AG09319 (cell line): ENCODE measurements around the gene KCNK4.

Experiments
- DNase-seq: peaks from one replicate; pipeline ENCODE4 v3.0.0-alpha.2; 2010; ENCODE audit warnings: low read depth; ENCODE audit errors: extremely low read depth
- TF ChIP-seq, protein P1 (sequence below): IDR thresholded peaks from 2 replicates; pipeline ENCODE4 v1.5.1; 2011; ENCODE audit warnings: low read depth, mild to moderate bottlenecking, inconsistent platforms, low read length, moderate library complexity

KCNK4 gene

DNA sequence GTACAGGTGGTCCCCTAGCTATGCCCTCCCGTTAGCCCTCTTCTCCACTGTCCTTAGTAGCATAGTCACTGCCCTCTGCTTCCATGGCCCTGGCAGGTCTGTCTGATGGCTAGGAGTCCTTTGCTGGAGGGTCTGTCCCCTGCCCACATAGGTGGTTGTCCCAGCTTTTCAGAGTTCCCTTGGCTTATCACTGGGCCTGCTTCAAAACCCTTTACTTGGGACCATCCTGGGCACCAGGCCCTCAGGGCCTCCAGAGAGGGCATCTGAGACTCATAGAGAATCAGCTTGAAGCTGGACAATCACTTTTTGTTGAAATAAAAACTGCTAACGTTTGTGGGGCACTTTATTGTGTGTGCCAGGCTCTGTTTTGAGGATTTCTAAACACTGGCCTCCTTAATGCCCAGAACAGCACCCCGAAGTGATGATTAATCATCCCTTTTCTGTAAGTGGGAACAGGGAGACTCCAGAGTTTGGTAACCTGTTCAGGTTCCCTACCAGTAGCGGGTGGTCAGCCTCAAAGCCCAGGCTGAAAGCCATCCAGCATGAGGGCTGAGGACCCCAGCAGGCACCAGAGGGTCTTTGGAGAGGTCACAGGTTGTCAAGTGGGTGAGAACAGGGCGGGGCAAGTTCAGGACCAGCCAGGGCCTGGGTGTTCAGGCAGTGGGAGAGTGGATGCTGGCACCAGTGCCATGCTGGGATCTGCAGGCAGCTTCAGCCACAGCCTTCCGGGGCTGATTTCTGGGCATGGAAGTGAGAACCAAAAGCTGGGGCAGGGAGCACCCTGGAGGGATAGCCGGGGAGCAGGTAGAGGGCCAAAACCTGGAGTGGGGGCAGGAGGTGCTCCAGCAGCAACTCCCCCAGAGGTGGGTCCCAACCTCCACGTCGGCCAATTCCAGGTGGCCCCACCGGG is 495 bp upstream of the KCNK4 start:
- TF ChIP-seq, protein P1, sequence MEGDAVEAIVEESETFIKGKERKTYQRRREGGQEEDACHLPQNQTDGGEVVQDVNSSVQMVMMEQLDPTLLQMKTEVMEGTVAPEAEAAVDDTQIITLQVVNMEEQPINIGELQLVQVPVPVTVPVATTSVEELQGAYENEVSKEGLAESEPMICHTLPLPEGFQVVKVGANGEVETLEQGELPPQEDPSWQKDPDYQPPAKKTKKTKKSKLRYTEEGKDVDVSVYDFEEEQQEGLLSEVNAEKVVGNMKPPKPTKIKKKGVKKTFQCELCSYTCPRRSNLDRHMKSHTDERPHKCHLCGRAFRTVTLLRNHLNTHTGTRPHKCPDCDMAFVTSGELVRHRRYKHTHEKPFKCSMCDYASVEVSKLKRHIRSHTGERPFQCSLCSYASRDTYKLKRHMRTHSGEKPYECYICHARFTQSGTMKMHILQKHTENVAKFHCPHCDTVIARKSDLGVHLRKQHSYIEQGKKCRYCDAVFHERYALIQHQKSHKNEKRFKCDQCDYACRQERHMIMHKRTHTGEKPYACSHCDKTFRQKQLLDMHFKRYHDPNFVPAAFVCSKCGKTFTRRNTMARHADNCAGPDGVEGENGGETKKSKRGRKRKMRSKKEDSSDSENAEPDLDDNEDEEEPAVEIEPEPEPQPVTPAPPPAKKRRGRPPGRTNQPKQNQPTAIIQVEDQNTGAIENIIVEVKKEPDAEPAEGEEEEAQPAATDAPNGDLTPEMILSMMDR: no peak
- DNase-seq: no peak

DNA sequence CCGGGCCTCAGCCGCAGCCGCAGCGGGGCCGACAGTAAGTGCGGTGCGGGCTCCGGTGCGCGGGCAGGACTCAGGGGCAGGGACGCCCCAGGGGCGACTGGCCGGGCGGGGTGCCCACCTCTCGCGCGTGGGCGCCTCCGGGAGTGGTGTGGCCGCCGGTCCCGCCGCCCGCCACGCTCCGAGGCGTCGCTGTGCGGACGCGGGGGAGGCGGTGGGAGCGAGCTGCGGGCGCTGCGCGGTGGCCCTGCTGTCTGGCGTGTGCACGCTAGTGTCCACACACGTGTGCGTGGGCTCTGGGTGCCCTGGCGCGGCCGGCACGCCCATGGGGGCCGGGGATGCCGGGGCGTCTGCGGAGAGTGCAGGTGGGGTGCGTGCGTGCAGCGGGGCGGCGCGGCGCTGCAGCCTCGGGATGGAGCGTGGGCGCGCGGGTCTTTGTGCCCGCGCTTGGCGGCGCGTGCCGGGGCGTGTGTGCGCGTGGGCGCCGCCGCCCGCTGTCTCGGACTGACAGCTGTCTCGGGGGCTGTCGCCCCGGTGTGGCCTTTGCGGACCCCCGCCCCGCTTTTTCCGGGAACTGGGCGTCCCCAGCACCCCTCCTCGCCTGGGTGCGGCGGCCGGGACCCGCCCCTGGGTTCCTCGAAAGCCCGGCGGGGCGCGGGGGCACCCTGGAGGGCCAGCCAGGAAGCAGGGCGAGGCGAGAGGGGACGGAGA is 804 bp downstream of the KCNK4 start:
- TF ChIP-seq, protein P1: no peak
- DNase-seq: no peak

DNA sequence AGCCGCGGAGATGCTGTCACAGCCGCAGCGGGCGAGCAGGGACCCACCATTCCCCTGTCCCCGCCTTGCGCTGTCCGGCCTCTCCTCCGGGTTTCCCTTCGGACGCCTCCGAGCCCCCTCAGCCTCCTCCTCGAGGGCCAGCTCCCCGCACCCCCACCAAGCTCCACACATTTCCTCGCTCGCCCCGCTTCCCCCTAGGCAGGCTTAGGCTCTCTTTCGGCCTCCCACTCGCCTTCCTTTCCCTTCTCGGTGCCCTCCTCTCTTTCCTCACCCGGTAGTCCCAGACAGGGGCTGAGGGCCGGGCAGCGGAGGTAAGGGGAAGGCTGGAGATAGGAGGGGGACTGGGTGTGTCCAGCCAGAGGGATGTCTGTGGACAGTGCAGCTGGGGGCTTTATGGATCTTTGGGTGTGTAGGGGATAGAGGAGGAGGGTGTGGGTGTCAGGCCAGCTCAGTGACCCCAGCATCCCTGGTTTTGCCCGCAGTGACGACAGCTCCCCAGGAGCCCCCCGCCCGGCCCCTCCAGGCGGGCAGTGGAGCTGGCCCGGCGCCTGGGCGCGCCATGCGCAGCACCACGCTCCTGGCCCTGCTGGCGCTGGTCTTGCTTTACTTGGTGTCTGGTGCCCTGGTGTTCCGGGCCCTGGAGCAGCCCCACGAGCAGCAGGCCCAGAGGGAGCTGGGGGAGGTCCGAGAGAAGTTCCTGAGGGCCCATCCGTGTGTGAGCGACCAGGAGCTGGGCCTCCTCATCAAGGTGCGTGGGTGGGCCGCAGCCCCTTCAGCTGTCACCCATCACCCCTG is 1.6 kb downstream of the KCNK4 start:
- DNase-seq: no peak
- TF ChIP-seq, protein P1: no peak

- TF ChIP-seq, protein P1: no peak
- no peak for DNase-seq
Measured at GRCh38 chr11:64294774-64295173, 3.7 kb downstream of the KCNK4 start.

DNA sequence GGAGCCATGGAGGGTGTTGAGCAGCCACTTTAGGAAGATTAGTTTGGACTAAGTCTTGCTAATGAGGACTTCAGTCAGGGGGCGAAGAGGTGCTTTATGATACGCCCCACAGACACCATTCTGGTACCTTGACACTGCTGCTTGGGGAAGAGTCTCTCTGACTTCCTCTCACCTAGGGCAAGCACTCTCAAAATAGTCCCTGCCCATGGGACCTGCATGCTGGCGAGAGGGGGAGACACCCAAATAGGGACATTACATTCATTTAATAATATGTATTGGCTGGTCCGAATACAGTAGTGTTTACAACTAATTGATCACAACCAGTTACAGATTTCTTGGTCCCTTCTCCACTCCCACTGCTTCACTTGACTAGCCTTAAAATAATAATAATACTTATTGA is 4.7 kb downstream of the KCNK4 start:
- DNase-seq: no peak
- TF ChIP-seq, protein P1: no peak

- TF ChIP-seq, protein P1: no peak
- DNase-seq: no peak
Measured at GRCh38 chr11:64296236-64296635, 5.1 kb downstream of the KCNK4 start.
